ENCODE data around the gene ZBED1. TPM values are rescaled to one million over a fixed set of nuclear protein-coding genes. Genes with fewer than 3 reads are reported as not detected.

The ZBED1 gene
- total RNA-seq, 4 donors from 2014 or later = 24.1 to 46.5 (median 40.2) TPM

DNA sequence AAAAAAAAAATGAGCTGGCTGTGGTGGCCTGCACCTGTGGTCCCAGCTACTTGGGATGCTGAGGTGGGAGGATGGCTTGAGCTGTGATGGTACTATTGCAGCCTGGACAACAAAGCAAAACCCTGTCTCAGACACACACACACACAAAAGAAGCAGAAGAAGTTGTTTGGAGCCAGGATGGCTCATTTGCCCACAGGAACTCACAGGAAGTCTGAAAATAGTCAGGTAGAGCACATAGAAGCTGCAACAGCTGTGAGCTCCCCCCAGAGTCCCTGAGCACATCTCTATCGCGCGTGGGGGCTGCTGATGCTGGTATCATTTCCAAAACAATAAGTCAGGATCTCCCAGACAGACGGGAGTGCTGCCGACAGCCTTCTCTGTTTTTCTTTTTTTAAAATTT lies 13.4 kb upstream of the ZBED1 start:
- TF ChIP-seq, protein P1, sequence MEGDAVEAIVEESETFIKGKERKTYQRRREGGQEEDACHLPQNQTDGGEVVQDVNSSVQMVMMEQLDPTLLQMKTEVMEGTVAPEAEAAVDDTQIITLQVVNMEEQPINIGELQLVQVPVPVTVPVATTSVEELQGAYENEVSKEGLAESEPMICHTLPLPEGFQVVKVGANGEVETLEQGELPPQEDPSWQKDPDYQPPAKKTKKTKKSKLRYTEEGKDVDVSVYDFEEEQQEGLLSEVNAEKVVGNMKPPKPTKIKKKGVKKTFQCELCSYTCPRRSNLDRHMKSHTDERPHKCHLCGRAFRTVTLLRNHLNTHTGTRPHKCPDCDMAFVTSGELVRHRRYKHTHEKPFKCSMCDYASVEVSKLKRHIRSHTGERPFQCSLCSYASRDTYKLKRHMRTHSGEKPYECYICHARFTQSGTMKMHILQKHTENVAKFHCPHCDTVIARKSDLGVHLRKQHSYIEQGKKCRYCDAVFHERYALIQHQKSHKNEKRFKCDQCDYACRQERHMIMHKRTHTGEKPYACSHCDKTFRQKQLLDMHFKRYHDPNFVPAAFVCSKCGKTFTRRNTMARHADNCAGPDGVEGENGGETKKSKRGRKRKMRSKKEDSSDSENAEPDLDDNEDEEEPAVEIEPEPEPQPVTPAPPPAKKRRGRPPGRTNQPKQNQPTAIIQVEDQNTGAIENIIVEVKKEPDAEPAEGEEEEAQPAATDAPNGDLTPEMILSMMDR (IDR thresholded peaks at IDR 0.05; ENCODE audit: low read depth) = no peak

DNA sequence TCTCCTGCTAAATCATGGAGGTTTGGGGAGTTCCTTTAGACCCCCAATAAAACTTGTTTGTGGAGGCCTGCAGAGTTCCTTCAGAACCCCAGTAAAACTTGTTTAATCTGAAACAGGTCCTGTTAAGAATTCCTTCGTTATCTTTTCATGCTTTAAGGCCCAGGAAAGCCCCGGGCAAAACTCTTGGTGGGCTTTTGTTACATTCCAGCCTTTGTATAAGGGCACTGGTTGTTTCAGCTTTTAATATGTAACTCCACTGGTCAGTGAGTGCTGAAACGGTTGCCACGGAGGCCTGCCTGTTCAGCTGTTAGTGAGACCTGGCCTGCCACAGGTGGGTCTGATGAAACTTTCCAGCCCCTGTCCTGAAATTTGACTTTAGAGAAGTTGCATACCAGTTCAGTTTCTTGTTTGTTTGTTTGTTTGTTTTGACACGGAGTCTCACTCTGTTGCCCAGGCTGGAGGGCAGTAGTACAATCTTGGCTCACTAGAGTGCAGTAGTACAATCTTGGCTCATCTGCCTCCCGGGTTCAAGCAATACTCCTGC lies 12.4 kb upstream of the ZBED1 start:
- TF ChIP-seq, protein P1 (IDR thresholded peaks at IDR 0.05; ENCODE audit: low read depth) = no peak

DNA sequence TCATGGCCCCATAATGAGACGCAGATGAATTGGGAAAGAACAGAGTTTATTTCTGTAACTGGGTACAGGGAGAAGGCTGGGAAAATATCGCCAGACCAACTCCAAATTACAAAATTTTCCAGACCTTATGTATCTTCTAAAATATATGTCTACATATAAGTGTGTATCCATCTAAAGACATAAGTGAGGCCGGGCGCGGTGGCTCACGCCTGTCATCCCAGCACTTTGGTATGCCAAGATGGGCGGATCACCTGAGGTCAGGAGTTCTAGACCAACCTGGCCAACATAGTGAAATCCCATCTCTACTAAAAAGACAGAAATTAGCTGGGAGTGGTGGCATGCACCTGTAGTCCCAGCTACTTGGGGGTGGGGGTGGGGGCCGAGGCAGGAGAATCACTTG lies 11.7 kb upstream of the ZBED1 start:
- TF ChIP-seq, protein P1 (IDR thresholded peaks at IDR 0.05; ENCODE audit: low read depth) = no peak

DNA sequence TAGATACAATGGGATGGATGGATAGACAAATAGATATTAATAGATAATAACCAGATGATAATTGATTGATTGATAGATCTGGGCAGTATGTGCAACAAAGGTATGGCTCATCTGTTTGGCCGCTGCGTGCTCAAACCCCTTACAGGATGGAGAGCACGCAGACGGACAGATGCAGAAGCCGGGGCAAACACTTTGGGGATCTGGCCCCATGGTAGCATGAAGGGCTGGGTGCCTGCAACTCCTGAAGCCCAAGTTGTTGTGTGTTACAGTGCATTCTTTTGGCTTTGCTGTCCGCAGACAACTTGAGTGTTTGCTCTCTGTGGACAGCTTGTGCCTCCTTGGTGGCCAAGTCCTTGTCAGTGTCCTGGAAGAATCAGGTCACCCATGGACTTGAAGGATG lies 10.6 kb upstream of the ZBED1 start:
- TF ChIP-seq, protein P1 (IDR thresholded peaks at IDR 0.05; ENCODE audit: low read depth) = no peak

DNA sequence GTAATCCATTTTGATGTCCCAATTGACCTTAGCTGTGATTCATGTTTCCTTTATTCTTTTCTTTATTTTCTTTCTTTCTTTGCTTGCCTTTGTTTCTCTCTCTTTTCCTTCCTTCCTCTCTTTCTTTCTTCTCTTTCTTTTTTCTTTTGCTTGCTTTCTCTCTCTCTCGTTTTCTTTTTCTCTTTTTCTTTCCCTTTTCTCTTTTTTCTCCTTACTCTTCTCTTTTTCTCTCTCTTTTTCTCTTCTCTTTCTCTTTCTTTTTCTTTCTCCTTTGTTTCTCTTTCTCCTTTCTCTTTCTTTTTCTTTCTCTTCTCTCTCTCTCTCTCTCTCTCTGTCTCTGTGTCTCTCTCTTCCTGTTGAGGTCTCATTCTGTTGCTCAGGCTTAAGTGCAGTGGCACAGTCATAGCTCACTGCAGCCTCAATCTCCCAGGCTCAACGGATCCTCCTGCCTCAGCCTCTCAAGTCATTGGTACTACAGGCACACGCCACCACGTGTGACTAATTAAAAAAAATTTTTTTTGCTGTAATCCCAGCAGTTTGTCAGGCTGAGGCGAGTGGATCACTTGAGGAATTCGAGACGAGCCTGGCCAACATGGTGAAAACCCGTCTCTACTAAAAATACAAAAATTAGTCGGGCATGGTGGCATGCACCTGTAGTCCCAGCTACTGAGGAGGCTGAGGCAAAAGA lies 8.0 kb upstream of the ZBED1 start:
- TF ChIP-seq, protein P1 (IDR thresholded peaks at IDR 0.05; ENCODE audit: low read depth) = no peak

DNA sequence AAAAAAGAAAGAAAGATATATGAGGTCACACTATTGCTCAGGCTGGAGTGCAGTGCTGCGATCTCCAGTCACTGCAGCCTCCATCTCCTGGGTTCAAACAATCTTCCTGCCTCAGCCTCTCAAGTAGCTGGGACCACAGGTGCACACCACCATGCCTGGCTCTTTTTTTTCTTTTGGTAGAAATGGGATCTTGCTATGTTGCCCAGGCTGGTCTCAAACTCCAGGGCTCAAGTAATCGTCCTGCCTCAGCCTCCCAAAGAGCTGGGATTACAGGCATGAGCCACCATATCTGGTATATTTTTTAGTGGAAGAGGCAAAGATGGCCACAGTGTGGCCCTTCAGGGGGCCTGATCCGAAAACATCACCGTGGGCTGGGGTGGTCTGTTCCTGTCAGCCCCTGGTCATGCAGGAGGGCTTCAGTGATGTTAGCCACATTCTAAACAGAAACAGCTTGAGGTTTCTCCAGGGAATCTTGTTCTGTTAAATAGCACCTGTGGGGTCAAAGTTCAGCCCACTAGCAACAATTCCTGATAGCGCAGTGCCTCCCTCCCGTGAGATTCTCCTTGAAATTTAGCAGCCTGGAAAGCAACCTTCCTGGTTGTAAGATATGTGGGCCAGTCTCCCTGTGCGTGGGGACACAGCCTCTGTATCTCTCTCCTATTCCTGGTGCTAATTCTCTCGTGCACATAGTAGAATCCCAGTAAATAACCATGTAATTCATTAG lies 7.3 kb upstream of the ZBED1 start:
- TF ChIP-seq, protein P1 (IDR thresholded peaks at IDR 0.05; ENCODE audit: low read depth) = no peak

DNA sequence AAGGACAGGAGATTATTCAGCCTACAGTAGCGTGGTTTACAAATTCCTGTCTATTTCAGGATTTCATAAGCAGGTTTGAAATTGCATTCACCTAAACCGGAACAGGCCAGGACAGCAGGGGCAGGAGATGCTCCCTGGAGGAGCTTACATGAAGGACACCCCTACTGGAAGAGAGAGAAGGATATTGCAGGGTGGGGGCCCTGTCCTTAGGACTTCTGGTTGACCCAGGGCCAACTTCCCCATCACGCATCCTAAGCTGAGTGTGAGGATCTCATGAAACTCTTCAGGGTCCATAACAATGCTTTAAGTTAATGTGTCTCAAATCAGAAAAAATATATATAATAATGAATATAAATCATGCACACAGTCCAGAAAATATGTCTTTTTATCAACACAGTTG lies 6.4 kb upstream of the ZBED1 start:
- TF ChIP-seq, protein P1 (IDR thresholded peaks at IDR 0.05; ENCODE audit: low read depth) = no peak
